HG02763 (cell line): ENCODE results near the gene DDX31.
"Not testable (repeated sequence)": the region's sequence is repeated elsewhere in the genome, so short reads cannot be mapped to it uniquely, and the experiment has no call there.

Experiments
- ATAC-seq: cut with Tn5 transposase; IDR thresholded peaks from one replicate; pipeline ENCODE4 v1.9.1; 2021; ENCODE audit warnings: mild to moderate bottlenecking, moderate library complexity; ENCODE audit not compliant: unreplicated experiment

Gene DDX31

DNA sequence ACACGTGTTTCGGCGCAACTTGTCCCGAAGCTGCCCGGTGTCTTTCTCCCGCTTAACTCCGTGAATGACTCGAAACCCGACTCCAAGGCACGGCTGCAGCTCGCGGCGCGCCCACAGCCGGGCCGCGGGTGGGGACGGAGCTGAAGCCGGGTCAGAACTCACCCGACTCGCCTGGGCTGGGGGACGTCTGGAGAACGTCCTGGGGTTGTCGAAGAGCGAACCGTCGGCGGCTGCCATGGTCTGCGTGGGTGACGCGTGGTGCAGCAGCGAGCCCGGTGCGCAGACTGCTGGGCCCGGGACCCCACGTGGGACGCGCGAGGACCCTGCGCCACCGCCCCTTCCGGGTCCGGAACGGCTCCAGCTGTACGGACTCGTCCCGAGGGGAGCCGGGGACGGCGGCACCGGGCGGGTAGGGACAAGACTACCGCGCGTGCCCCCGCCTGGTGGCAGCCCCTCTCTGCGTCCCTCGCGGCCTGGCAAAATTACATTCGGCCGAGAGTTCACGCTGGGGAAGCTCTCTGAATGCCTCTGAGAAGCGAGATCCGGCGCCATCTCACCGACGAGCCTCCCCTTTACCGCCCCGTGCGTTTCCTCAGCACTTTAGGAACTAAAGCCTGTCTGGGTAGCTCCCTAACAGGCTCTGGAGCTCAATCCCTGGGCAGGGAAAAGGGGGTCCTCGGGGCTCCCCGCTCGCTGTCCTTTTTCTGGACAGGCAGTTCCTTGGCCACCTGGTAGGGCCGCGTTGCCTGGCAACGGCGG lies at the start of gene DDX31:
Gene DDX31 (minus strand): TSS at position 286 of the 759 bp plus-strand sequence. CDS start 49 bp downstream, at position 237.
- peak; percentile 60 for ATAC-seq

- not testable (repeated sequence) for ATAC-seq
These were observed 48.7 kb upstream of the DDX31 start for GRCh38 chr9:132718381-132718928.

- no peak for ATAC-seq
These were observed 47.7 kb upstream of the DDX31 start for GRCh38 chr9:132717326-132717945.

DNA sequence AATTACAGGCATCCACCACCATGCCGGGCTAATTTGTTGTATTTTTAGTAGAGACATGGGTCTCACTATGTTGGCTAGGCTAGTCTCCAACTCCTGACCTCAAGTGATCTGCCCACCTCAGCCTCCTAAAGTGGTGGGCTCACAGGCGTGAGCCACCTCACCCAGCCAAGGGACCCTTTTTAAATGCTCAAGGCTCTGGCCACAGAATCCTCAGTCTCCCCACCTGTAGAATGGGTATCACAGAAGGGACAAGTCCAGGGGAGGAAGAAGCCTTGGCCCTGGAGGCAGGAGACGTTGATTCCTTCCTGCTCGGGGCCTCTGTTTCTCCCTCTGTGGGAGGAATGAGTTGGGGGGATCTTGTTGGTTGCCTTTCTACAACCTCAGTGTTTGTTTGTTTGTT lies 46.2 kb upstream of the DDX31 start:
- ATAC-seq: no peak

- ATAC-seq: no peak
These were observed 43.0 kb upstream of the DDX31 start for GRCh38 chr9:132712753-132713152.

- no peak for ATAC-seq
These were observed 42.1 kb upstream of the DDX31 start for GRCh38 chr9:132711846-132712245.

DNA sequence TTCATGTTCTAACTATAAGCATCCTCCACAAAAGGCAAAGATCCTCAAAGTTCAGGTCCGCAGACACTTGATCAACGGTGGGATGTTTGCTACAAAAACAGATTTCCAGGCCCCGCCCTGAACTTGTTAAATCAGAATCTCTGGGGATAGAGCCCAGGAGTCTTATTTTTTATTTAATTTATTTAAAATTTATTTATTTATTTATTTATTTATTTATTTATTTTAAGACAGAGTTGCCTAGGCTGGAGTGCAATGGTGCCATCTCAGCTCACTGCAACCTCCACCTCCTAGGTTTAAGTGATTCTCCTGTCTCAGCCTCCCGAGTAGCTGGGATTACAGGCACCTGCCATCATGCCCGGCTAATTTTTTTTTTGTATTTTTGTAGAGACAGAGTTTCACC lies 41.4 kb upstream of the DDX31 start:
- not testable (repeated sequence) for ATAC-seq

DNA sequence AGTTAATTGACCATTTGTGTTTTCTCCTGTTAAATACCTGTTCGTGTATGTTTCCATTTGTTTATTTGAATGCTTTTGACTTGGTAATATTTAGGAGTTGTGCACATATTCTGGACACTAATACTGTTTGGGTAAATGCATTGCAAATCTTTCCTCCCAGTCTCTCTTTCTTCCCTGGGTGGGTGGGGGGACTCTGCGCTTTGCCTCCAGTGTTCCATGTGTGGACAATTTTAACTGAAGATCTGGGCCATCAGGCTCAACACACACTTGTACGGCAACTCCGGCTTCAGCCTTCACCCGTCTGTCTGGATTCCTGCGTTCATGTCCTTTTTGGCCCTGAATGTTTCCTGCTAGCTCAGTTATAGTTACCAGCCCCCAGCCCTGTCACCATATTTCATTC lies 40.5 kb upstream of the DDX31 start:
- ATAC-seq: no peak

- ATAC-seq: no peak
These were observed 39.1 kb upstream of the DDX31 start for GRCh38 chr9:132708769-132709430.

DNA sequence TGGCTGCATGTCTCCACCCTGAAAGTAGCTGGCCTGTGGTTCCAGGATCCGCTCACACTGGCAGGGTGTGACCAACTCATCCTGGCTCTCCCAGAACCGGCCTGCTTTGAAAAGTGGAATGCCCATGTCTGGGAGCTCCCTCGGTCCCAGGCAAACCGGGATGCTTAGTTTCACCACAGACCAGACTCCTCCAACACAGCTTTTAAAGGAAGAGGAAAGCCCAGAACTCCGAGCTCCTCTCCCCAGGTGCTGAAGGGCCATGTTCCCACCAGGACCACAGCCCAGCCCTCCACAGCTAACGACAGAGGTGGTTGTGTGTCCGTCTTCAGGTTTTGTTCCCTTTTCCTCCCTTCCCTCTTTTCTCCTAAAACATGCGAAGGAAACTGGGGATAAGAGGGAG lies 38.5 kb upstream of the DDX31 start:
- no peak for ATAC-seq

- ATAC-seq: no peak
These were observed 33.6 kb upstream of the DDX31 start for GRCh38 chr9:132703336-132703735.

DNA sequence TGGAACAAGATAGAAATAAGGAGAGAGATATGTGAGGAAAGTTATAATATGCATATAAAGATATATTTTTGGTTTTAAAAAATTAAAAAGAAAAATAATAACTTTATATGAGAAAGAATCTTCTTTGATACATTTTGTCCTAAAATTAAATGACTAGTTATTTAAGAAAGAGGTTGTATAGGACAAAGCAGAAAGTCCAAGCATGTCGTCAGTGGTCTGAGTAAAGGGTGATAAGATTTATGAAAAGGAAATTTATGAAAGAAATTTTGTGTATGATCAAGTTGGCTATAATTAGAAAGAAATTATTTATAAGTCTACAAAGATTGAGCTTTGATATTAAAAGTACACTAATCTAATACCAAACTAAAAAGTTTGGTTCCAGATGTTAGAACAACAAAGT lies 32.5 kb upstream of the DDX31 start:
- ATAC-seq: no peak

GRCh38 chr9:132699956-132700355 lies 30.2 kb upstream of the DDX31 start:
- ATAC-seq: no peak

DNA sequence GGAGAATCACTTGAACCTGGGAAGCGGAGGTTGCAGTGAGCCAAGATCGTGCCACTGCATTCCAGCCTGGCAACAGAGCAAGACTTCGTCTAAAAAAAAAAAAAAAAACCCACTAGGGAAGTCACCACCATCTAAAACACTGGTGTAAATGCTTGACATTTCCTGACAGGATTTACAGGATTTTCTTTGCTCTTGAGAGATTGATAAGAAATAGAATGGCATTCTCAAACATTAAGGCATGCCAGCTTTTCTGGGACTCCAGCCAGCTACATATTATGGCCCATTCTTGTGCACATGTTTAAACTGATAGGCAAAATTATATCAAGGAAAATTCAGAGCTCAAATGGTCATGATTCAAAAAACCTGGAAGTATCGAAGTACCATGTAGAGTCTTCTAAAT lies 29.2 kb upstream of the DDX31 start:
- no peak for ATAC-seq

- ATAC-seq: no peak
These were observed 27.4 kb upstream of the DDX31 start for GRCh38 chr9:132697230-132697629.

DNA sequence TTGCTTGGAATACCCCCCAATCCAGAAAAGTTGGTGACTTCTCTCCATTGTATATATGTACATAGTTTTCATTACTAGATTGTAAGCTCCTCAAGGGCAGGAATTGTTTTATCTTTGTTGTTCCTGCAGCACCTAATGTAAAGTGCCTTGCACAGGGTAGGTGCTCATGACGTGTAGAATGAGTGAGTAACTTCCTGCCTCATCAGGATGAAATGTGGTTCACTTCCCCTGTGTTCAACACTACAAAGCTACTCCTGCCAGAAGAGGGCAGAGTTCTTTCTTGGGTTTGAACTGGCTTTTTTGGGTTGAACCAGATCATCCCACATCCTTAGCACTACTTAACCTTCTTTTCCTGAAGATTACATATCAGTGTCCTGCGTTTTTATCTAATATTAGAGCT lies 24.4 kb upstream of the DDX31 start:
- ATAC-seq: no peak

DNA sequence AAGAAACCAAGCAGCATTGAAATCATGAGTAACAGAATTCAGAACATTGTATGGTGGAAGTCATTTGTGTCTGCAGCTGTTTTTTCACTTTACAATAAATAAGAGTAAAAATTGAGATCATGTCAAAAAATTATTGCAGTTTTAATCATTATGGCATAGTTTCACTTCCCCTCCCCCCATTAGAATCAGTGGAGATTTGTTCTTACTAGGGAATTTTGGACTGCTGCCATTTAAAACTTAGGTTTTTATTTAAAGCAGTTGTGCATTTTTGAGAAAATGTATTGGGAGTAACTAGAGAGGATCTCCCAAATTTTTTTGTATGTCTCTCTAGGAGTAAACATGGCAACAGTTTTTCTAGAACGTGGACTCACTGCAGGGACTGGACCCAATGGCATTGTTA lies 20.9 kb upstream of the DDX31 start:
- ATAC-seq: no peak

DNA sequence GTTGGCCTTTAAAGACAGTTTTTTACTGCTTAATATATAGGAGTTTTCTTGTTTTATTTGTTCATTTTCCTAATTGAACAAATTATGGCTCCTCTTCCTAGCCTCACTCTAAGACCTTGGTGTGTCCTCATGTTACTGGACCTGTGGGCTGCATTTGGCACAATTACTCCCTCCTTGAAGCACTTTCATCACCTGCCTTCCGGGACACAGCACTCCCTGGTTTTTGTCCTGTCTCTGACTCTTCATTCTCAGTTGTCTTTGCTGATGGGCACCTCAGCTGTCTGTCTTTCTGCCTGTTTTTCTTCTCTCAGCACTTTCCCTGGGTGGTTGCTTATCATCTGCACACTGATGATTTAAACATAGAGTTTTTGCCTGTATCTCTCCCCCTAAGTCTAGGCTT lies 14.1 kb upstream of the DDX31 start:
- no peak for ATAC-seq

DNA sequence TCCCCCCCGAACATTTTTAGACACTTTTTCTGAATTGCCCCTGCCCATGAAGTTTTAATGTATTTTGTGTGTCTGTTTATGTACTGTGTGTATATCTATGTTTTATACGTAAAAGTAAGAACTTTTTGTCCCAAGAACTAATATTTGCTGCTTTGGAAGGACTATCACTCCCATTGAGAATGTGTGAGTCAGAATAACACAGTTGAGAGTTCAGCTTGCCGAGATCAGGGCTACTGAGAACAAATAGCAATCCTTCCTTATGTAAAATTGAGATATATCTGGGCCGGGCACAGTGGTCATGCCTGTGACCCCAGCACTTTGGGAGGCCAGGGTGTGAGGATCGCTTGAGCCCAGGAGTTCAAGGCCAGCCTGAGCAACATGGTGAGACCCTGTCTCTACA lies 11.8 kb upstream of the DDX31 start:
- no peak for ATAC-seq

DNA sequence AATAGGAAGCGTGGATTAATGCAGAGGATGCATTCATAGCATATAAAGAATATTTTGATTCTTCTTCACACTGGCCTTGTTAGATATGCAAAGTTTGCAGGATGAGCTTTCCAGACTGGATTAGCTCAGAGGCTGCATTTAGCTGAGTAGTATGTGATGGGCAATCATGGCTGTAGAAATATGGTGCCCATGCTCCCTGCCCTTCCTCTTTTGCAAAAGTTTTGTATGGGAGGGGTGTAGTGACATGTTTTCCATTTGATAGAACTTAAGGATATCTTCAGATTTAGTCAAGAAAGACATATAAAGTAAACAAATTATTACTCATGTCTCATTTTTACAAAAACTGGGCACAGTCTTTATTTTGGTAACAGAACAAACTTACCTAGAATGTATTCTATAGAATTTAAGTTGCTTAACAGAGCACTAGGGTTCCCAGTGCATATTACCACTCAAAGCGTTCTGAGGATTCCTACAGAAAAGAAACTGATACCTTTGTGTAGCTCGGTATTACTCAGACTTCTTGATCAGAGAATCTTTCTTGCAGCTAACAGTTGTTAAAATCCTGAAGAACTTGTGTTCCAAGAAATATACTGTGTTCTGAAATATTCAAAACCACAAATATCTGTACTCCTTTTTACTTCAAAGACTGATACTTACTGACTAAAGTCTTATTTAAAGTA lies 10.3 kb upstream of the DDX31 start:
- ATAC-seq: no peak

DNA sequence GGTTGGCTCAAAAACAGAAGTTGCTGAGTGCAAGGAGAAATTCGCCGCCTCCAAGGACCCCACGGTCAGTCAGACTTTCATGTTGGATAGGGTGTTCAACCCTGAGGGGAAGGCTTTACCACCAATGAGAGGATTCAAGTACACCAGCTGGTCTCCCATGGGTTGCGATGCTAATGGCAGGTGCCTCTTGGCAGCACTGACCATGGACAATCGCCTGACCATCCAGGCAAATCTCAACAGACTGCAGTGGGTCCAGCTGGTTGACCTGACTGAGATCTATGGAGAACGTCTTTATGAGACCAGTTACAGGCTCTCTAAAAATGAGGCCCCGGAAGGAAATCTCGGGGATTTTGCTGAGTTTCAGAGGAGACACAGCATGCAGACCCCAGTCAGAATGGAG lies 8.2 kb upstream of the DDX31 start:
- ATAC-seq: no peak
